ENCODE results near the gene LRRC73. TPM values are rescaled to one million over a fixed set of nuclear protein-coding genes. Genes with fewer than 3 reads are reported as not detected.
"Not testable (repeated sequence)": the region's sequence is repeated elsewhere in the genome, so short reads cannot be mapped to it uniquely, and the experiment has no call there.

Gene LRRC73
- total RNA-seq, 1 donor from 2014 or later = 1.6 TPM

DNA sequence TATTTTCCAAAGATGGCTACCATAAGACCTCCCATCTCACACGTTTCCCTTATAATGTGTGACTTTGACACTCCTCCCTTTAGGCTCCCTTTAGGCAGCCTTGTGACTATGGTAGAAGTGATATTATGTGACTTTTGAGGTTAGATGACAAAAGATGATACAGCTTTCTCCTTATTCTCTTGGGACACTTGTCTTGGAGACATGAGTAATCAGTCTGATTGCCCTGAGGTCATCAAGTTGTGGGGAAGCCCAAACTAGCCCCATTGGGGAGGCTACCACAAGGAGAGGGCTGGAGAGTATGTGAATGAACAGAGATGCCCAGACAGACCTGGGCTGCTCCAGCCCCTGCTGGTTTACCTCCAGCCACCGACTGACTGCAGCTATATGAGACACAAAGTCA, 44.2 kb downstream of the LRRC73 start:
- Histone ChIP-seq H3K27me3 (ENCODE audit: low read depth) (peaks cover 38% of the 10 kb centered on the region), H3K4me3 (no peak overlapping the region), H3K36me3 (no peaks in the 10 kb centered on the region), H3K9me3 (replicated peaks) (no peaks in the 10 kb centered on the region), H3K4me1 (peaks cover 25% of the 10 kb centered on the region), H3K27ac (replicated peaks) (no peak overlapping the region)
- DNase-seq = no peak
- intact Hi-C loops (cut with micrococcal nuclease) = no loop called here
- TF ChIP-seq, protein P1, sequence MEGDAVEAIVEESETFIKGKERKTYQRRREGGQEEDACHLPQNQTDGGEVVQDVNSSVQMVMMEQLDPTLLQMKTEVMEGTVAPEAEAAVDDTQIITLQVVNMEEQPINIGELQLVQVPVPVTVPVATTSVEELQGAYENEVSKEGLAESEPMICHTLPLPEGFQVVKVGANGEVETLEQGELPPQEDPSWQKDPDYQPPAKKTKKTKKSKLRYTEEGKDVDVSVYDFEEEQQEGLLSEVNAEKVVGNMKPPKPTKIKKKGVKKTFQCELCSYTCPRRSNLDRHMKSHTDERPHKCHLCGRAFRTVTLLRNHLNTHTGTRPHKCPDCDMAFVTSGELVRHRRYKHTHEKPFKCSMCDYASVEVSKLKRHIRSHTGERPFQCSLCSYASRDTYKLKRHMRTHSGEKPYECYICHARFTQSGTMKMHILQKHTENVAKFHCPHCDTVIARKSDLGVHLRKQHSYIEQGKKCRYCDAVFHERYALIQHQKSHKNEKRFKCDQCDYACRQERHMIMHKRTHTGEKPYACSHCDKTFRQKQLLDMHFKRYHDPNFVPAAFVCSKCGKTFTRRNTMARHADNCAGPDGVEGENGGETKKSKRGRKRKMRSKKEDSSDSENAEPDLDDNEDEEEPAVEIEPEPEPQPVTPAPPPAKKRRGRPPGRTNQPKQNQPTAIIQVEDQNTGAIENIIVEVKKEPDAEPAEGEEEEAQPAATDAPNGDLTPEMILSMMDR (IDR thresholded peaks at IDR 0.05; ENCODE audit: borderline replicate concordance) = no peak

DNA sequence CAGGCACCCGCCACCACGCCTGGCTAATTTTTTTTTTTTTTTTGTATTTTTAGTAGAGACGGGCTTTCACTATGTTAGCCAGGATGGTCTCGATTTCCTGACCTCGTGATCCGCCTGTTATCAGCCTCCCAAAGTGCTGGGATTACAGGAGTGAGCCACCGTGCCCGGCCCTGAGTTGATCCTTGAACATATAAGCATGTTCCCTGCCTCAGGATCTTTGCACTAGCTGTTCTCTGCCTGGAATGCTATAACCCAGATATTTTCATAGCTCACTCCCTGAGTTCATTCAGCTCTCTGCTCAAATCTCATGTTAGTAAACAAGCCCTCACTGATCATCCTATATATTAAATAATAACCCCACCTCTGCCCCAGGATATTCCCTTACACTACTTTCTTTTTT, 45.8 kb downstream of the LRRC73 start:
- TF ChIP-seq, protein P1 (IDR thresholded peaks at IDR 0.05; ENCODE audit: borderline replicate concordance) = no peak
- Histone ChIP-seq H3K27ac (replicated peaks) (no peak overlapping the region), H3K4me1 (peaks cover 18% of the 10 kb centered on the region), H3K4me3 (no peak overlapping the region), H3K27me3 (ENCODE audit: low read depth) (peaks cover 52% of the 10 kb centered on the region), H3K9me3 (replicated peaks) (no peaks in the 10 kb centered on the region), H3K36me3 (no peaks in the 10 kb centered on the region)
- intact Hi-C loops (cut with micrococcal nuclease) = no loop called here
- DNase-seq = no peak

DNA sequence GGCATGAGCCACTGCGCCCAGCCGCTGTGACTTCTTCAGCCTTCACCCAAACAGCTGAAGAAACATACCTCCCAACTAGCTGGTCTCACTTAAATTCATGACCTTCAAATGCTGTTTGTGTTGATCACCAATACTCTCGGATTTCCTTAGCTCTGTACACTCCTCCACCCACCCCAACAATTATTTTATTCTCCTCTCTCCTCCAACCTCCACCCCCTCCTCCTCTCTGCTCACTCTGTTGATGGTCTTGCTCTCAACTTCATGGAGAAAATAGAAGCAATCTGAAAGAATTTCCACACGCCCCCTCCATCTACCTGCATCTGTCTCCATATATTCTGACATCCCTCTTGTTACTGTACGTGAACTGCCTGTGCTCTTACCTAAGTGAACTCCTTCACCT, 48.2 kb downstream of the LRRC73 start:
- DNase-seq = no peak
- H3K4me3 ChIP-seq = no peak overlapping the region
- H3K4me1 ChIP-seq = no peaks in the 10 kb centered on the region
- TF ChIP-seq, protein P1 (IDR thresholded peaks at IDR 0.05; ENCODE audit: borderline replicate concordance) = no peak
- peaks cover 72% of the 10 kb centered on the region for H3K27me3 ChIP-seq (ENCODE audit: low read depth)
- H3K27ac ChIP-seq (replicated peaks) = no peak overlapping the region
- no peaks in the 10 kb centered on the region for H3K36me3 ChIP-seq
- H3K9me3 ChIP-seq (replicated peaks) = no peaks in the 10 kb centered on the region
- intact Hi-C loops (cut with micrococcal nuclease) = no loop called here

DNA sequence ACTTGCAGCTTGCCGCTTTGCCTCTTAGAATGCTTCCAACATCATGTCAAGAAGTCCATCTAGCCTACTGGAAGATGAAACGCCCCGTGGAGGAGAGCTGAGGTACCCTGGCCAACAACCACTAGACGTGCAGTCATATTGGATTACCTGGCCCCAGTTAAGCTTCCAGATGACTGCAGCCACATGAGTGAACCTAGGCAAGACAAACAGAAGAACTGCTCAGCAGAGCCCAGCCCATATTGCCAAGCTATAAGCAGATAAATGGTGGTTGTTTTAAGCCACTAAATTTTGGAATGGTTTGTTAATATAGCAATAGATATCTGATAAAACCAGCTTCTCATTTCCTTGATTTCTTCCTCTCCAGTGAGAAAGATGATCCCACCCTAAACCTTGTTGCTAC, 50.1 kb downstream of the LRRC73 start:
- H3K4me1 ChIP-seq = peaks cover 10% of the 10 kb centered on the region
- no peaks in the 10 kb centered on the region for H3K36me3 ChIP-seq
- H3K4me3 ChIP-seq = no peak overlapping the region
- TF ChIP-seq, protein P1 (IDR thresholded peaks at IDR 0.05; ENCODE audit: borderline replicate concordance) = no peak
- peaks cover 83% of the 10 kb centered on the region for H3K27me3 ChIP-seq (ENCODE audit: low read depth)
- no peaks in the 10 kb centered on the region for H3K9me3 ChIP-seq (replicated peaks)
- intact Hi-C loops (cut with micrococcal nuclease) = no loop called here
- H3K27ac ChIP-seq (replicated peaks) = no peak overlapping the region
- DNase-seq = no peak

DNA sequence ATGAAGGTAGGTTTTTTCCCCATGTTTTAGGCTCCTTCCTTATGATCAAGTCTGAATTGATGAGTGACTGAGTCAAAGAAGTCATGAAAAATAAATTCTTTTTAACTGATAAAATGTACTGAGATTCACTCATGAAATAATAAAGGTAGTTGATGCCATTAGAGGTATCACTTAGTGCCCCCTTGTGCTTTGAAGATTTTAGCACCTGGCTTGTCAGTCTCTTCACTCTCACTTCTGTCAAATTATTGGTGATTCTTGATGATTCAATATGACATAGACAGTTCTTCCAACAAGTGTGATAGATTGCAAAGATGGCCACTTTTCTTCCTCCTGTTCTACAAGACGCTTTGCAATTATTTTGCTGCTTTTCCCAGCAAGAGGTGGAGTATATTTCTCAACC, 50.6 kb downstream of the LRRC73 start:
- Histone ChIP-seq H3K27ac (replicated peaks) (no peak overlapping the region), H3K4me1 (peaks cover 14% of the 10 kb centered on the region), H3K36me3 (no peaks in the 10 kb centered on the region), H3K9me3 (replicated peaks) (no peaks in the 10 kb centered on the region), H3K4me3 (no peak overlapping the region), H3K27me3 (ENCODE audit: low read depth) (peaks cover 83% of the 10 kb centered on the region)
- no peak for DNase-seq
- TF ChIP-seq, protein P1 (IDR thresholded peaks at IDR 0.05; ENCODE audit: borderline replicate concordance) = no peak
- intact Hi-C loops (cut with micrococcal nuclease) = no loop called here

DNA sequence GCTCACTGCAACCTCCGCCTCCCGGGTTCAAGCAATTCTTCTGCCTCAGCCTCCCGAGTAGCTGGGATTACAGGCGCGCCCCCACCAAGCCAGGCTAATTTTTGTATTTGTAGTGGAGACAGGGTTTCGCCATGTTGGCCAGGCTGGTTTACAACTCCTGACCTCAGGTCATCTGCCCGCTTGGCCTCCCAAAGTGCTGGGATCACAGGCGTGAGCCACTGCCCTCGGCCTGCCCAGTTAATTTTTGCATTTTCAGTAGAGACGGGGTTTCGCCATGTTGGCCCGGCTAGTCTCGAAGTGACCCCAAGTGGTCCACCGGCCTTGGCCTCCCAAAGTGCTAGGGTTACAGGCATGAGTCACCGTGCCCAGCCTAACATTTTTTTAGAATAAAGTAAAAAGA, 52.0 kb downstream of the LRRC73 start:
- H3K4me1 ChIP-seq = peaks cover 18% of the 10 kb centered on the region
- H3K36me3 ChIP-seq; intact Hi-C loops (cut with micrococcal nuclease); H3K4me3 ChIP-seq; DNase-seq; H3K9me3 ChIP-seq (replicated peaks); H3K27ac ChIP-seq (replicated peaks): not testable (repeated sequence)
- peaks cover 73% of the 10 kb centered on the region for H3K27me3 ChIP-seq (ENCODE audit: low read depth)

Measured in left ventricle myocardium inferior (tissue), 1 donor.